Vagina (tissue), 2 donors: ENCODE data around the gene VPS11. TPM values are rescaled to one million over a fixed set of nuclear protein-coding genes. Genes with fewer than 3 reads are reported as not detected.

ENCODE experiments used
- DNase-seq, 2 donors: peaks; one replicate each; pipeline ENCODE4 v3.0.0-alpha.2; 2017; ENCODE audit errors: extremely low spot score in 2 of 2
- H3K27ac ChIP-seq: fragments of 200-600 bp; sonication (generic); one replicate; pipeline ENCODE4 v1.5.1; 2019
- H3K27me3 ChIP-seq: fragments of 200-600 bp; sonication (generic); one replicate; pipeline ENCODE4 v1.5.1; 2019
- H3K36me3 ChIP-seq, 2 donors: fragments of 200-600 bp; sonication (generic); one replicate each; pipeline ENCODE4 v1.5.1; 2017 to 2019
- H3K4me1 ChIP-seq: fragments of 200-600 bp; sonication (generic); one replicate; pipeline ENCODE4 v1.5.1; 2019
- H3K4me3 ChIP-seq, 2 donors: fragments of 200-600 bp; sonication (generic); 1 replicate in 1 of 2; 2 replicates in 1 of 2; pipeline ENCODE4 v1.5.1; 2016 to 2019
- H3K9me3 ChIP-seq: fragments of 200-600 bp; sonication (generic); one replicate; pipeline ENCODE4 v1.5.1; 2019
- POLR2A ChIP-seq, 2 donors: fragments of 450-650 bp; IDR thresholded peaks; one replicate each; pipeline ENCODE4 v1.6.1; 2017; ENCODE audit warnings: antibody characterized with exemption in 2 of 2, mild to moderate bottlenecking in 2 of 2, moderate library complexity in 2 of 2
- POLR2AphosphoS5 ChIP-seq, 2 donors: sonication (generic); formaldehyde crosslinking; IDR thresholded peaks; one replicate each; pipeline ENCODE4 v1.9.0; 2017; ENCODE audit warnings: antibody characterized with exemption in 2 of 2, mild to moderate bottlenecking in 2 of 2, low read depth in 1 of 2; ENCODE audit not compliant: insufficient read depth in 1 of 2
- intact Hi-C: fragments of 100-400 bp; cut with DNase I; formaldehyde crosslinking; loops from one replicate; pipeline ENCODE4 v1.15.1; 2023
- total RNA-seq: library from RNA; depleted of rRNA; stranded (reverse); fragments of >200 nt; gene quantifications from one replicate; pipeline ENCODE4 v1.2.3, GENCODE V29; 2016
- TF ChIP-seq, protein P1 (sequence below), 3 experiments: fragments of 450-650 bp in 2 of 3; fragments of 200-600 bp in 1 of 3; sonication (generic) in 1 of 3; IDR thresholded peaks; one replicate each; pipeline ENCODE4 v1.5.1; 2017 to 2019; ENCODE audit warnings: antibody characterized with exemption in 3 of 3, mild to moderate bottlenecking in 2 of 3, moderate library complexity in 2 of 3

Gene VPS11
- total RNA-seq, 1 donor from 2014 or later: 56.0 TPM

GRCh38 chr11:119118946-119119345 is 51.3 kb downstream of the VPS11 start:
- intact Hi-C loops: no loop called here
- Histone ChIP-seq H3K4me1 (peaks cover 24% of the 10 kb centered on the region), H3K27ac (no peak overlapping the region), H3K27me3 (no peaks in the 10 kb centered on the region), H3K9me3 (no peaks in the 10 kb centered on the region), H3K4me3 (no peak overlapping the region), H3K36me3 (peaks cover 0 to 13% of the 10 kb centered on the region in 2 donors)
- no peak for DNase-seq
- TF ChIP-seq POLR2A (IDR thresholded peaks at IDR 0.05): no peak
- no peak for TF ChIP-seq POLR2AphosphoS5 (IDR thresholded peaks at IDR 0.05; ENCODE audit: insufficient read depth in 1 of 2, low read depth in 1 of 2)
- TF ChIP-seq, protein P1, sequence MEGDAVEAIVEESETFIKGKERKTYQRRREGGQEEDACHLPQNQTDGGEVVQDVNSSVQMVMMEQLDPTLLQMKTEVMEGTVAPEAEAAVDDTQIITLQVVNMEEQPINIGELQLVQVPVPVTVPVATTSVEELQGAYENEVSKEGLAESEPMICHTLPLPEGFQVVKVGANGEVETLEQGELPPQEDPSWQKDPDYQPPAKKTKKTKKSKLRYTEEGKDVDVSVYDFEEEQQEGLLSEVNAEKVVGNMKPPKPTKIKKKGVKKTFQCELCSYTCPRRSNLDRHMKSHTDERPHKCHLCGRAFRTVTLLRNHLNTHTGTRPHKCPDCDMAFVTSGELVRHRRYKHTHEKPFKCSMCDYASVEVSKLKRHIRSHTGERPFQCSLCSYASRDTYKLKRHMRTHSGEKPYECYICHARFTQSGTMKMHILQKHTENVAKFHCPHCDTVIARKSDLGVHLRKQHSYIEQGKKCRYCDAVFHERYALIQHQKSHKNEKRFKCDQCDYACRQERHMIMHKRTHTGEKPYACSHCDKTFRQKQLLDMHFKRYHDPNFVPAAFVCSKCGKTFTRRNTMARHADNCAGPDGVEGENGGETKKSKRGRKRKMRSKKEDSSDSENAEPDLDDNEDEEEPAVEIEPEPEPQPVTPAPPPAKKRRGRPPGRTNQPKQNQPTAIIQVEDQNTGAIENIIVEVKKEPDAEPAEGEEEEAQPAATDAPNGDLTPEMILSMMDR (IDR thresholded peaks at IDR 0.05): no peak

DNA sequence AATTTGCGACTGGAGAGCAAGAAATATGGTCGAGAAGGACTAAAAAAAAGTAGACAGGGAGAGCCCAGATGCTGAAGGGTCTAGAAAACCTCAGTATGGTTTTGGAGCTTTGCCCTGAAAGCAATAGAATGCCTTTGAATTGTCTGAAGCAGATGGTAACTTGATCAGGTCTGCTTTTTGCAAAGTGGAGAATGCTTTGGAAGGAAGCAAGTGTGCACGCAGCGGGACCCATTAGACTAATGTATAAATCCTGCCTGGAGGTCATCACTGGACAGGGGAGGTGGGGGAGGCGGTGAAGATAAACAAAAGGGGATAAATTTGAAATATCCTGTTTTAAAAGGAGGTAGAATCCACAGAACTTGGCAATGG is 53.0 kb downstream of the VPS11 start:
- Histone ChIP-seq H3K9me3 (no peaks in the 10 kb centered on the region), H3K4me3 (peak overlapping the region; percentile 78 to 94), H3K27ac (peak overlapping the region; percentile 76), H3K4me1 (peaks cover 24% of the 10 kb centered on the region), H3K27me3 (no peaks in the 10 kb centered on the region), H3K36me3 (peaks cover 0 to 14% of the 10 kb centered on the region in 2 donors)
- intact Hi-C loops: no loop called here
- TF ChIP-seq POLR2A (IDR thresholded peaks at IDR 0.05) (no peak), POLR2AphosphoS5 (IDR thresholded peaks at IDR 0.05; ENCODE audit: insufficient read depth in 1 of 2, low read depth in 1 of 2) (no peak)
- TF ChIP-seq, protein P1 (IDR thresholded peaks at IDR 0.05): no peak
- no peak for DNase-seq

DNA sequence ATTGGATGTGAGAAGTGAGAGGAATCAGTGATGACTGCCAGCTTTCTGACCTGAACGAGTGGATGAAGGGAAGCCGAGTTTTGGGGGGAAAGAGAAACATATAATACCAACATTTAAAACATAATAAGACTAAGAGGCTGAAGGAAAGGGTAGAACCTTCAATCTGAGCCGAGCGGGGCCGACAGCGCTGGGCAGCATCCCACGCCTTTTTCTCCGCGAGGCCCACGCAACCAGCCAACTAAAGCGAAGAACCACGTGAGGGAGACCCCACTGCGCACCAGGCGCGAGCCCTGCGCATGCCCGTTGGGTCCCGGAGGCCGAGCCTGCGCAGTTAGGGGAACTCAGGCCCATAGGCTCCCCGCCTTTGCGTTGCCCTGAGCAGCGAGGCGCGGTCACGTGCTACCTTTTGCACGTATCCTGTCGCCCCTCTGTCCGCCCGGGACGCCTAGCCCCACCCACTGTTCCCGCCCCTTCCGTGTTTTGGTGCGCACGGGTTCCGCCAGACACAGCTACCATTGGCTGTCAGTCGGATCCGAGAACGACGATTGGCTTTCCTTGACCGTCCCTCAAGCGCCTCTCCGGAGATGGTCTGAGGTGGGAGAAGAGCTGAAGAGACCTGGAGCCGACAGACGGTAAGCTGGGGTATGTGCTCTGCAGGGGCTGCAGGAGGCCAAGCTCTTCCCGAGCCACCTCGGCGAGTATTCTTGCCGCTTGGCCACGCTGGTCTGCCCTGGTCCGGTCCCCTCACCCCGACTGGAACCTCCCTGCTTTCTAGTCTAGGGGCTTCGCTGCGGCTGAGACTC is 53.6 kb downstream of the VPS11 start, which contains the start of gene HINFP:
TSS of gene HINFP (plus strand) at position 573 of the 803 bp plus-strand sequence. CDS start 5,365 bp downstream, outside the sequence.
- Histone ChIP-seq H3K27me3 (no peaks in the 10 kb centered on the region), H3K36me3 (peaks cover 0 to 14% of the 10 kb centered on the region in 2 donors), H3K4me1 (peaks cover 24% of the 10 kb centered on the region), H3K4me3 (peak within 1 kb of the TSS; percentile 78 to 94), H3K27ac (peak within 1 kb of the TSS; percentile 76), H3K9me3 (no peaks in the 10 kb centered on the region)
- DNase-seq: peak; percentile 99
- TF ChIP-seq POLR2A (IDR thresholded peaks at IDR 0.05) (peak in 1 of 2 donors; percentile 71), POLR2AphosphoS5 (IDR thresholded peaks at IDR 0.05; ENCODE audit: insufficient read depth in 1 of 2, low read depth in 1 of 2) (peak; percentile 94 to 97)
- TF ChIP-seq, protein P1 (IDR thresholded peaks at IDR 0.05): peak in 1 of 3 experiments; percentile 28
- intact Hi-C loops: no loop called here

DNA sequence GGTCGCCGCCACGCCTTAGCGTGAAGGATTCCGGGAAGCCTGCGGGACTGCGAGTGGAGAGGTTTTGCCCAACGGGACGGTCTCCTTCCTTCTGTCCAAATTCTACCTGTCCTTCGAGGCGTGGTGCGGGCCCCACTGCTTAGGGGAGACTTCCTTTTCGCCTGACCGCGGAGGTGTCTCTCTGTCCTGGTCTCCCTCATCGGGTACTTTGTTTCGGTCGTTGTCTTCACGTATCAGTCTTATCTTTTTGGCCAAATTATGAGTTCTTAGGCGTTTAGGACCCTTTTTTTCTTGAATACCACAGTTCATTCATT is 54.1 kb downstream of the VPS11 start:
- peaks cover 24% of the 10 kb centered on the region for H3K4me1 ChIP-seq
- H3K4me3 ChIP-seq: peak overlapping the region; percentile 78 to 94
- peak overlapping the region; percentile 72 for H3K27ac ChIP-seq
- TF ChIP-seq POLR2AphosphoS5 (IDR thresholded peaks at IDR 0.05; ENCODE audit: insufficient read depth in 1 of 2, low read depth in 1 of 2): no peak
- TF ChIP-seq, protein P1 (IDR thresholded peaks at IDR 0.05): no peak
- TF ChIP-seq POLR2A (IDR thresholded peaks at IDR 0.05): no peak
- no peaks in the 10 kb centered on the region for H3K9me3 ChIP-seq
- intact Hi-C loops: no loop called here
- no peak for DNase-seq
- peaks cover 0 to 14% of the 10 kb centered on the region in 2 donors for H3K36me3 ChIP-seq
- no peaks in the 10 kb centered on the region for H3K27me3 ChIP-seq

- H3K36me3 ChIP-seq: peaks cover 0 to 32% of the 10 kb centered on the region in 2 donors
- intact Hi-C loops: no loop called here
- TF ChIP-seq POLR2A (IDR thresholded peaks at IDR 0.05) (no peak), POLR2AphosphoS5 (IDR thresholded peaks at IDR 0.05; ENCODE audit: insufficient read depth in 1 of 2, low read depth in 1 of 2) (no peak)
- TF ChIP-seq, protein P1 (IDR thresholded peaks at IDR 0.05): no peak
- no peaks in the 10 kb centered on the region for H3K9me3 ChIP-seq
- peaks cover 18% of the 10 kb centered on the region for H3K4me1 ChIP-seq
- H3K27ac ChIP-seq: no peak overlapping the region
- no peak overlapping the region for H3K4me3 ChIP-seq
- DNase-seq: no peak
- H3K27me3 ChIP-seq: no peaks in the 10 kb centered on the region
Observed at GRCh38 chr11:119125821-119126220, 58.2 kb downstream of the VPS11 start.
